Activated CD4-positive, alpha-beta memory T cell treated with anti-CD3 and anti-CD28 coated beads for 36 hours (primary cell): ENCODE data around the gene IRX3. TPM values are rescaled to one million over a fixed set of nuclear protein-coding genes. Genes with fewer than 3 reads are reported as not detected.
"Not testable (repeated sequence)": the region's sequence is repeated elsewhere in the genome, so short reads cannot be mapped to it uniquely, and the experiment has no call there.

Experiments
- CTCF ChIA-PET: fragments of 350-600 bp; sonication (Branson Sonifier 250); formaldehyde crosslinking; loops from one replicate; lab custom pipeline; 2021; ENCODE audit warnings: antibody characterized with exemption, inconsistent platforms; lab: Charles Lee
- POLR2A ChIA-PET: fragments of 350-600 bp; sonication (Branson Sonifier 250); formaldehyde crosslinking; loops from one replicate; lab custom pipeline; 2021; ENCODE audit warnings: antibody characterized with exemption; lab: Charles Lee
- DNase-seq: peaks from one replicate; pipeline ENCODE4 v3.0.0-alpha.2; 2020
- H3K27ac Mint-ChIP-seq: one replicate; pipeline ENCODE4 v1.8.0; 2021; ENCODE audit warnings: mixed read lengths
- H3K27me3 Mint-ChIP-seq: one replicate; pipeline ENCODE4 v1.8.0; 2021; ENCODE audit warnings: mixed read lengths
- H3K36me3 Mint-ChIP-seq: one replicate; pipeline ENCODE4 v1.8.0; 2021; ENCODE audit warnings: mixed read lengths
- H3K4me1 Mint-ChIP-seq: one replicate; pipeline ENCODE4 v1.8.0; 2021; ENCODE audit warnings: low read depth, mixed read lengths
- H3K4me3 Mint-ChIP-seq: one replicate; pipeline ENCODE4 v1.8.0; 2021; ENCODE audit warnings: mild to moderate bottlenecking, mixed read lengths
- H3K9me3 Mint-ChIP-seq: one replicate; pipeline ENCODE4 v1.8.0; 2021; ENCODE audit warnings: mixed read lengths
- intact Hi-C: fragments of 100-400 bp; cut with micrococcal nuclease; formaldehyde crosslinking; loops from one replicate; pipeline ENCODE4 v1.15.1; 2023
- total RNA-seq, 2 experiments: library from RNA; stranded (reverse); gene quantifications; one replicate each; pipeline ENCODE4 v1.2.3, GENCODE V29; 2021

IRX3 gene
- total RNA-seq, 2 experiments from 2014 or later = 0.27 TPM; not detected in 1

GRCh38 chr16:54265575-54266107 lies 20.9 kb downstream of the IRX3 start:
- no peak for DNase-seq
- Mint-ChIP-seq H3K27me3 (peaks cover 18% of the 10 kb centered on the region), H3K4me3 (no peak overlapping the region), H3K36me3 (no peaks in the 10 kb centered on the region), H3K4me1 (no peaks in the 10 kb centered on the region), H3K9me3 (no peaks in the 10 kb centered on the region), H3K27ac (no peak overlapping the region)
- intact Hi-C loops = no loop called here
- ChIA-PET CTCF (no interaction called here), POLR2A (no interaction called here)

GRCh38 chr16:54253118-54253517 lies 33.5 kb downstream of the IRX3 start:
- POLR2A ChIA-PET = no interaction called here
- no peak for DNase-seq
- Mint-ChIP-seq H3K4me1 (no peaks in the 10 kb centered on the region), H3K9me3 (no peaks in the 10 kb centered on the region), H3K27me3 (peaks cover 9% of the 10 kb centered on the region), H3K4me3 (no peak overlapping the region), H3K27ac (no peak overlapping the region), H3K36me3 (no peaks in the 10 kb centered on the region)
- intact Hi-C loops = no loop called here
- CTCF ChIA-PET = no interaction called here

- H3K4me3 Mint-ChIP-seq = no peak overlapping the region
- CTCF ChIA-PET = no interaction called here
These were observed 37.5 kb downstream of the IRX3 start for GRCh38 chr16:54248863-54249710.

GRCh38 chr16:54247705-54248104 lies 38.9 kb downstream of the IRX3 start:
- DNase-seq, H3K27me3 Mint-ChIP-seq, intact Hi-C loops, CTCF ChIA-PET, H3K36me3 Mint-ChIP-seq, POLR2A ChIA-PET, H3K4me1 Mint-ChIP-seq, H3K9me3 Mint-ChIP-seq, H3K4me3 Mint-ChIP-seq, H3K27ac Mint-ChIP-seq: not testable (repeated sequence)

More at GRCh38 chr16:54248863-54249710, 37.5 kb downstream of the IRX3 start:
- peaks cover 6% of the 10 kb centered on the region for H3K27me3 Mint-ChIP-seq
- intact Hi-C loops = no loop called here
- POLR2A ChIA-PET = no interaction called here
- H3K9me3 Mint-ChIP-seq = no peaks in the 10 kb centered on the region
- DNase-seq = no peak
- no peak overlapping the region for H3K27ac Mint-ChIP-seq
- no peaks in the 10 kb centered on the region for H3K36me3 Mint-ChIP-seq
- no peaks in the 10 kb centered on the region for H3K4me1 Mint-ChIP-seq

- POLR2A ChIA-PET = no interaction called here
- Mint-ChIP-seq H3K4me1 (no peaks in the 10 kb centered on the region), H3K27me3 (peaks cover 6% of the 10 kb centered on the region), H3K4me3 (no peak overlapping the region), H3K27ac (no peak overlapping the region), H3K9me3 (no peaks in the 10 kb centered on the region), H3K36me3 (no peaks in the 10 kb centered on the region)
- no peak for DNase-seq
- CTCF ChIA-PET = no interaction called here
- intact Hi-C loops = no loop called here
These were observed 40.1 kb downstream of the IRX3 start for GRCh38 chr16:54246454-54246821.

- Mint-ChIP-seq H3K36me3 (no peaks in the 10 kb centered on the region), H3K27ac (no peak overlapping the region), H3K27me3 (peaks cover 6% of the 10 kb centered on the region), H3K9me3 (no peaks in the 10 kb centered on the region), H3K4me1 (no peaks in the 10 kb centered on the region), H3K4me3 (no peak overlapping the region)
- POLR2A ChIA-PET = no interaction called here
- intact Hi-C loops = no loop called here
- CTCF ChIA-PET = no interaction called here
- no peak for DNase-seq
These were observed 40.7 kb downstream of the IRX3 start for GRCh38 chr16:54245788-54246453.

- Mint-ChIP-seq H3K4me3 (no peak overlapping the region), H3K9me3 (no peaks in the 10 kb centered on the region), H3K27ac (no peak overlapping the region), H3K4me1 (no peaks in the 10 kb centered on the region), H3K36me3 (no peaks in the 10 kb centered on the region), H3K27me3 (peaks cover 6% of the 10 kb centered on the region)
- ChIA-PET CTCF (no interaction called here), POLR2A (no interaction called here)
- DNase-seq = no peak
- intact Hi-C loops = no loop called here
These were observed 42.3 kb downstream of the IRX3 start for GRCh38 chr16:54244061-54244886.

- Mint-ChIP-seq H3K9me3 (no peaks in the 10 kb centered on the region), H3K4me1 (no peaks in the 10 kb centered on the region), H3K27ac (no peak overlapping the region), H3K27me3 (peaks cover 3% of the 10 kb centered on the region), H3K4me3 (no peak overlapping the region), H3K36me3 (no peaks in the 10 kb centered on the region)
- DNase-seq = no peak
- intact Hi-C loops = no loop called here
- CTCF ChIA-PET = no interaction called here
- POLR2A ChIA-PET = no interaction called here
These were observed 43.4 kb downstream of the IRX3 start for GRCh38 chr16:54243202-54243601.

- intact Hi-C loops = no loop called here
- Mint-ChIP-seq H3K9me3 (no peaks in the 10 kb centered on the region), H3K27ac (no peak overlapping the region), H3K36me3 (no peaks in the 10 kb centered on the region), H3K27me3 (peaks cover 3% of the 10 kb centered on the region), H3K4me1 (no peaks in the 10 kb centered on the region), H3K4me3 (no peak overlapping the region)
- ChIA-PET CTCF (no interaction called here), POLR2A (no interaction called here)
- no peak for DNase-seq
These were observed 44.4 kb downstream of the IRX3 start for GRCh38 chr16:54242199-54242598.

GRCh38 chr16:54241525-54241924 lies 45.1 kb downstream of the IRX3 start:
- Mint-ChIP-seq H3K4me1 (no peaks in the 10 kb centered on the region), H3K27me3 (peaks cover 5% of the 10 kb centered on the region), H3K4me3 (no peak overlapping the region), H3K27ac (no peak overlapping the region), H3K36me3 (no peaks in the 10 kb centered on the region), H3K9me3 (no peaks in the 10 kb centered on the region)
- POLR2A ChIA-PET = no interaction called here
- CTCF ChIA-PET = no interaction called here
- intact Hi-C loops = no loop called here
- DNase-seq = no peak

GRCh38 chr16:54240271-54241129 lies 46.1 kb downstream of the IRX3 start:
- Mint-ChIP-seq H3K27ac (no peak overlapping the region), H3K9me3 (no peaks in the 10 kb centered on the region), H3K4me1 (no peaks in the 10 kb centered on the region), H3K36me3 (no peaks in the 10 kb centered on the region), H3K27me3 (peaks cover 4% of the 10 kb centered on the region), H3K4me3 (no peak overlapping the region)
- ChIA-PET CTCF (no interaction called here), POLR2A (no interaction called here)
- intact Hi-C loops = no loop called here
- no peak for DNase-seq
